B cell (primary cell): Measurements from ENCODE around the gene PAIP2. TPM values are rescaled to one million over a fixed set of nuclear protein-coding genes. Genes with fewer than 3 reads are reported as not detected.
"Not testable (repeated sequence)": the region's sequence is repeated elsewhere in the genome, so short reads cannot be mapped to it uniquely, and the experiment has no call there.

Experiments used
- ATAC-seq: fragments of 200-7000 bp; cut with Tn5 transposase; one replicate; pipeline ENCODE4 v1.10.0; 2021; ENCODE audit warnings: low read depth, mild to moderate bottlenecking, moderate number of reproducible peaks, moderate library complexity
- CTCF ChIA-PET: fragments of 350-600 bp; sonication (Branson Sonifier 250); formaldehyde crosslinking; loops from one replicate; lab custom pipeline; 2021; ENCODE audit warnings: antibody characterized with exemption, inconsistent platforms; lab: Charles Lee
- POLR2A ChIA-PET: fragments of 350-600 bp; sonication (Branson Sonifier 250); formaldehyde crosslinking; loops from one replicate; lab custom pipeline; 2021; ENCODE audit warnings: antibody characterized with exemption; lab: Charles Lee
- DNase-seq: peaks from one replicate; pipeline ENCODE4 v3.0.0; 2013
- H2AFZ ChIP-seq: 2 replicates; pipeline ENCODE4 v1.6.1; 2012; ENCODE audit warnings: mild to moderate bottlenecking, low read depth, low read length; ENCODE audit not compliant: insufficient read depth, poor library complexity, severe bottlenecking
- H3K27ac ChIP-seq, 2 donors: 1 replicate in 1 of 2; 2 replicates in 1 of 2; pipeline ENCODE4 v1.5.1; 2012 to 2013; ENCODE audit warnings: low read length in 2 of 2, mild to moderate bottlenecking in 2 of 2, moderate library complexity in 1 of 2
- H3K27me3 ChIP-seq, 4 experiments: fragments of 200-600 bp in 1 of 4; sonication (generic) in 1 of 4; replicated peaks in 1 of 4; 1 replicate in 2 of 4; 2 replicates in 2 of 4; pipeline versions ENCODE4 v1.6.1 to v1.7.0; 2013 to 2016; ENCODE audit warnings: low read length in 3 of 4, mild to moderate bottlenecking in 2 of 4, mixed read lengths in 1 of 4, moderate library complexity in 1 of 4; ENCODE audit not compliant: insufficient read depth in 4 of 4, control insufficient read depth in 3 of 4; ENCODE audit errors: control extremely low read depth in 1 of 4
- H3K36me3 ChIP-seq, 2 experiments: replicated peaks in 1 of 2; 1 replicate in 1 of 2; 2 replicates in 1 of 2; pipeline versions ENCODE4 v1.6.1 to v1.7.1; 2013; ENCODE audit warnings: low read length in 1 of 2; ENCODE audit not compliant: insufficient read depth in 2 of 2, control insufficient read depth in 1 of 2; ENCODE audit errors: control extremely low read depth in 1 of 2, extremely low read depth in 1 of 2
- H3K4me1 ChIP-seq, 2 donors: fragments of 200-600 bp in 1 of 2; sonication (generic) in 1 of 2; 1 replicate in 1 of 2; 2 replicates in 1 of 2; pipeline versions ENCODE4 v1.5.1 to v1.6.1; 2013 to 2017; ENCODE audit warnings: low read length in 2 of 2; ENCODE audit not compliant: control insufficient read depth in 2 of 2, insufficient read depth in 2 of 2
- H3K4me2 ChIP-seq: replicated peaks from 2 replicates; pipeline ENCODE3; 2012; ENCODE audit warnings: mild to moderate bottlenecking, low read depth, low read length; ENCODE audit not compliant: poor library complexity, severe bottlenecking
- H3K4me3 ChIP-seq, 5 experiments: fragments of 200-600 bp in 1 of 5; sonication (generic) in 1 of 5; 1 replicate in 3 of 5; 2 replicates in 2 of 5; pipeline versions ENCODE4 v1.5.1 to v1.7.0; 2011 to 2016; ENCODE audit warnings: low read length in 4 of 5, mild to moderate bottlenecking in 4 of 5, low read depth in 2 of 5, control low read depth in 1 of 5, moderate library complexity in 1 of 5; ENCODE audit not compliant: insufficient read depth in 1 of 5; ENCODE audit errors: control extremely low read depth in 1 of 5, extremely low read depth in 1 of 5
- H3K79me2 ChIP-seq: fragments of 200-600 bp; sonication (generic); one replicate; pipeline ENCODE4 v1.6.0; 2016; ENCODE audit warnings: low read length; ENCODE audit not compliant: control insufficient read depth, insufficient read depth
- H3K9ac ChIP-seq: fragments of 200-600 bp; sonication (generic); 2 replicates; pipeline ENCODE4 v1.6.1; 2017; ENCODE audit warnings: mild to moderate bottlenecking, low read length, moderate library complexity
- H3K9me3 ChIP-seq, 3 donors: one replicate each; pipeline versions ENCODE4 v1.6.1 to v1.7.1; 2013; ENCODE audit warnings: low read length in 2 of 3; ENCODE audit not compliant: control insufficient read depth in 2 of 3, insufficient read depth in 1 of 3; ENCODE audit errors: control extremely low read depth in 1 of 3
- H4K20me1 ChIP-seq: 2 replicates; pipeline ENCODE4 v1.6.0; 2012; ENCODE audit warnings: mild to moderate bottlenecking, low read length; ENCODE audit not compliant: insufficient read depth, control insufficient read depth, poor library complexity, severe bottlenecking
- H3K27ac Mint-ChIP-seq: one replicate; pipeline ENCODE4 v1.8.0; 2021; ENCODE audit warnings: mixed read lengths
- H3K27me3 Mint-ChIP-seq: one replicate; pipeline ENCODE4 v1.8.0; 2021; ENCODE audit warnings: mixed read lengths
- H3K4me1 Mint-ChIP-seq: one replicate; pipeline ENCODE4 v1.8.0; 2021; ENCODE audit warnings: mixed read lengths
- H3K4me3 Mint-ChIP-seq: one replicate; pipeline ENCODE4 v1.8.0; 2021; ENCODE audit warnings: mixed read lengths
- H3K9me3 Mint-ChIP-seq: one replicate; pipeline ENCODE4 v1.8.0; 2022; ENCODE audit warnings: mixed read lengths; ENCODE audit not compliant: insufficient read depth
- CTCF ChIP-seq: fragments of 200-600 bp; IDR thresholded peaks from one replicate; pipeline ENCODE4 v1.8.0; 2022; ENCODE audit warnings: antibody characterized with exemption, mild to moderate bottlenecking
- EZH2 ChIP-seq: IDR thresholded peaks from 2 replicates; pipeline ENCODE4 v1.6.1; 2012; ENCODE audit warnings: borderline replicate concordance, low read depth, mild to moderate bottlenecking, moderate library complexity, low read length; ENCODE audit not compliant: insufficient read depth, poor library complexity, severe bottlenecking
- WGBS: methylation state at CpG from one replicate; pipeline ENCODE4 v1.1.5; 2013; ENCODE audit warnings: missing lambda C conversion rate; ENCODE audit not compliant: insufficient coverage; 5-methylcytosine and 5-hydroxymethylcytosine counted together
- intact Hi-C: fragments of 100-400 bp; cut with micrococcal nuclease; formaldehyde crosslinking; loops from one replicate; pipeline ENCODE4 v1.10.0; 2022
- polyA plus RNA-seq: library from polyadenylated mRNA; depleted of rRNA; stranded (reverse); fragments of >200 nt; gene quantifications from 2 replicates; pipeline ENCODE4 v1.2.3, GENCODE V29; 2012
- total RNA-seq, 2 donors: library from RNA; stranded (reverse); fragments of 120-200 nt in 1 of 2; gene quantifications; 1 replicate in 1 of 2; 2 replicates in 1 of 2; pipeline versions ENCODE4 v1.2.3 to v1.2.4, GENCODE V29; 2013 to 2022

The PAIP2 gene
- total and polyA plus RNA-seq, 2 donors (not counting 1 experiment from before 2014, with no cell fraction given), result 38.5 to 121 TPM

DNA sequence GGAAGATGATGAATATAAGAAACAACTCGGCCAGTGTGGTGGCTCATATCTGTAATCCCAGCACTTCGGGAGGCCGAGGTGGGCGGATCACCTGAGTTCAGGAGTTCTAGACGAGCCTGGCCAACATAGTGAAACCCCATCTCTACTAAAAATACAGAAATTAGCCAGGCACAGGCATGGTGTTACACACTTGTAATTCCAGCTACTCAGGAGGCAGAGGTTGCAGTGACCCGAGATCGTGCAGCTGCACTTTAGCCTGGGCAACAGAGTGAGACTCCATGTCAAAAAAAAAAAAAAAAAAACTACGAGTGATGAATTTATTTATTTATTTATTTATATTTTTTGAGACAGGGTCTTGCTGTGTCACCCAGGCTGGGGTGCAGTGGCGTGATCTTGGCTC is 6.2 kb downstream of the PAIP2 start:
- H3K4me3 Mint-ChIP-seq, H3K9me3 ChIP-seq, H2AFZ ChIP-seq, H3K9ac ChIP-seq, H3K27ac ChIP-seq, H3K9me3 Mint-ChIP-seq, H3K27me3 Mint-ChIP-seq, POLR2A ChIA-PET, H3K4me3 ChIP-seq, H3K27ac Mint-ChIP-seq, H3K27me3 ChIP-seq, ATAC-seq, H3K4me2 ChIP-seq, DNase-seq, H3K36me3 ChIP-seq: not testable (repeated sequence)
- peaks cover 100% of the 10 kb centered on the region for H3K79me2 ChIP-seq
- CTCF ChIA-PET, result interaction anchor here (0.6 to 1.1 kb wide), 3 partner anchors 11 to 260 kb away, joined by 3 to 4 read pairs (median 4); no protein-coding TSS in a partner anchor
- intact Hi-C loops, result loop anchor here (10.0 kb wide), 1 partner anchor 167 kb away; no protein-coding TSS in a partner anchor
- peaks cover 88% of the 10 kb centered on the region for H4K20me1 ChIP-seq
- WGBS, result 89% methylated on average over 4 of the region's 9 CpGs
- H3K4me1 Mint-ChIP-seq, result peaks cover 51% of the 10 kb centered on the region
- peaks cover 18 to 25% of the 10 kb centered on the region in 2 donors for H3K4me1 ChIP-seq

- DNase-seq, result no peak
- ATAC-seq, result no peak
- Histone ChIP-seq H4K20me1 (peaks cover 93% of the 10 kb centered on the region), H3K9ac (no peak overlapping the region), H3K79me2 (peaks cover 100% of the 10 kb centered on the region), H3K4me3 (no peak overlapping the region), H3K27ac (no peak overlapping the region), H3K9me3 (peaks cover 0 to 4% (median 0%) of the 10 kb centered on the region in 3 donors), H3K4me1 (no peaks in the 10 kb centered on the region), H3K4me2 (no peak overlapping the region), H3K36me3 (peaks cover 4 to 5% of the 10 kb centered on the region in 2 experiments), H3K27me3 (no peaks in the 10 kb centered on the region), H2AFZ (no peak overlapping the region)
- ChIA-PET CTCF (interaction anchor here (1.4 kb wide), 1 partner anchor 12 kb away, joined by 4 read pairs; the partner anchor contains the start of gene PAIP2), POLR2A (no interaction called here)
- Mint-ChIP-seq H3K9me3 (no peaks in the 10 kb centered on the region), H3K4me3 (no peak overlapping the region), H3K27me3 (no peaks in the 10 kb centered on the region), H3K27ac (no peak overlapping the region), H3K4me1 (peaks cover 34% of the 10 kb centered on the region)
- TF ChIP-seq CTCF (no peak), EZH2 (no peak)
- WGBS, result no CpG with 5 or more reads among the region's 3 CpGs
- intact Hi-C loops, result no loop called here
Observed at GRCh38 chr5:139354186-139354585, 12.5 kb downstream of the PAIP2 start.

DNA sequence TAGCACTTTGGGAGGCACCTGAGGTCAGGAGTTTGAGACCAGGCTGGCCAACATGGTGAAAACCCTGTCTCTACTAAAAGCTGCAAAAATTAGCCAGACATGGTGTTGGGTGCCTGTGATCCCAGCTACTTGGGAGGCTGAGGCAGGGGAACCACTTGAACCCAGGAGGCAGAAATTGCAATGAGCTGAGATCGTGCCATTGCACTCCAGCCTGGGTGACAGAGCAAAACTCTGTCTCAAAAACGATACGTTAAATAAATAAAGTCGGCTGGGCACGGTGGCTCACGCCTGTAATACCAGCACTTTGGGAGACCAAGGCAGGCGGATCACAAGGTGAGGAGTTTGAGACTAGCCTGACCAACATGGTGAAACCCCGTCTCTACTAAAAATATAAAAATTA is 14.2 kb downstream of the PAIP2 start:
- H3K4me2 ChIP-seq, H2AFZ ChIP-seq, DNase-seq, intact Hi-C loops, H3K4me1 ChIP-seq, H3K27ac Mint-ChIP-seq, H3K36me3 ChIP-seq, H3K27me3 Mint-ChIP-seq, H3K27ac ChIP-seq, ATAC-seq, H3K4me3 Mint-ChIP-seq, H3K9me3 Mint-ChIP-seq, H3K9ac ChIP-seq, H3K4me3 ChIP-seq, H3K27me3 ChIP-seq, POLR2A ChIA-PET, H3K9me3 ChIP-seq: not testable (repeated sequence)
- H4K20me1 ChIP-seq, result peaks cover 96% of the 10 kb centered on the region
- peaks cover 38% of the 10 kb centered on the region for H3K4me1 Mint-ChIP-seq
- 94% methylated on average over 6 of the region's 8 CpGs for WGBS
- CTCF ChIA-PET, result interaction anchor here (0.7 kb wide), 1 partner anchor 506 kb away, joined by 3 read pairs; no protein-coding TSS in a partner anchor
- peaks cover 100% of the 10 kb centered on the region for H3K79me2 ChIP-seq
